ENCODE measurements around the gene SPATS2.
"Not testable (repeated sequence)": the region's sequence is repeated elsewhere in the genome, so short reads cannot be mapped to it uniquely, and the experiment has no call there.

Gene SPATS2

DNA sequence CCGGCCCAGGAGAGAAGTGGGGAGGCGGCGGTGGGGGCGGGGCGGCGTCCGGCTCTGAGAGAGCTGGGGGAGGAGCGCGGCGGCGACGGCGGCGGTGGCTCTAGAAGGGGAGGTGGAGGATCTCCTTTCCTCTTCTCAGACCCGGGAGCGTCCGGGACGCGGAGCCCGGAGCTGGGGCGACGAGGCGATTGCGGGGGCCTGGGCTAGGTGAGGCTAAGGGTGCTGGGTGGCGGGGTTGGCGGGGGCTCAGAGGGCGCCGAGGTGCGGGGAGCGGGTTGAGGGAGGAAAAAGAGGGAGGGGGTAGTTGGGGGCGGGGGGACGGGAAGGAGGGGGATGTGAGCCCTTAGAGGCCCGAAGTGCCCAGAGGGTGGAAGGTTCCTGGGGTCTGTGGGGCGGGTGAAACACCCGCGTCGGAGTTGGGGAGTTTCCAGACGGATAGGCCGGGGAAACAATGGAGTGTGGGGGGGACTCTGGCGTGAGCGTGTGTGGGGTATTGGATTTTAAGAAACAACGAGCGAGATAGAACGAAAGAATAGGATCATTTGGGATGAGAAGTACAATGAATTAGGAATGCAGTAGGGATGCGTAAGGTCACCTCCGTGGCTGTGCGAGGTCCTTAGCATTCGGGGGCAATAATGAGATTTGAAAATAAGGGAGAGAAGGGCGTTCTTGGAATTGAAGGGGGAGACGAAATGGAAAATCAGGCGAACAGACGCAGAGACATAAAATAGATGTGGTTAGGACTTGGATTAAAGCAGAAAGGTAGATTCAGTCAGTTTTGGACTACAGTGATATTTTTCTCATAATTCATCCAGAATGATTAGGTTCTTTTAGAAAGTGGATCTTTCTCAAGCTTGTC is at the start of gene SPATS2:
Gene SPATS2, plus strand, starts transcription at position 82 of the 859 bp plus-strand sequence. CDS start 93,551 bp downstream, outside the sequence.
- H3K4me3 ChIP-seq (ENCODE audit: low read depth, low read length), result peak within 1 kb of the TSS; percentile 84

DNA sequence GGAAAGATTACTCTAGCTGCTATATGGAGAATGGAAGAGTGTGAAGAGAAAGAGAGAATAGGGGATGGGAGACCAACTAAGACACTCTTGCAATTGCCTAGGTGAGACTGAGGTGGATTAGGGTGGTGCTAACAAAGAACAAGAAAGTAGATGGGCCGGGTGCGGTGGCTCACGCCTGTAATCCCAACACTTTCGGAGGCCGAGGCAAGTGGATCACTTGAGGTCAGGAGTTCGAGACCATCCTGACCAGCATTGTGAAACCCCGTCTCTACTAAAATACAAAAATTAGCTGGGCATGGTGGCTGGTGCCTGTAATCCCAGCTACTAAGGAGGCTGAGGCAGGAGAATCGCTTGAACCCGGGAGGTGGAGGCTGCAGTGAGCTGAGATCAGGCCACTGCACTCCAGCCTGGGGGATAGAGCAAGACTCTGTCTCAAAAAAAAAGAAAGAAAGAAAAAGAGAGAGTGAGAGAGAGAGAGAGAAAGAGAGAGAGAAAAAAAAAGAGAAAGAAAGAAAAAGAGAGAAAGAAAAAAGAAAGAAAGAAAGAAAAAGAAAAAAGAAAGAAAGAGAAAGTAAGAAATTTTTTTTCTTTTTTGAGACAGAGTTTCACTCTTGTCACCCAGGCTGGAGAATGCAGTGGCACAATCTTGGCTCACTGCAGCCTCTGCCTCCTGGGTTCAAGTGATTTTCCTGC is 46.7 kb upstream of the SPATS2 start:
- not testable (repeated sequence) for H3K4me3 ChIP-seq (ENCODE audit: low read depth, low read length)

DNA sequence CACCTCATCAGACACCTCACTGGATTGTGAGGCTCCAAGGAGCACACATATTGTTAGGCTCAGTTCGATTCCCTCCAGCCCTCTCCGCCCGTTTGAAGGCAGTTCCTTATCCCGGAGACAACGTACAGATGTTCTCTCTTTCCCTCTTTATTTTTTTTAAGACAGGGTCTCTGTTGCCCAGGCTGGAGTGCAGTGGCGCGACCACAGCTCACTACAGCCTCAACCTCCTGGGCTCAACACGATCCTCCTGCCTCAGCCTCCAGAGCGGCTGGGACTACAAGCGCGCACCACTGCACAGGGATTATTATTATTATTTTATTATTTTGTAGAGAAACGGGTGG is 44.9 kb upstream of the SPATS2 start:
- peak overlapping the region; percentile 52 for H3K4me3 ChIP-seq (ENCODE audit: low read depth, low read length)

DNA sequence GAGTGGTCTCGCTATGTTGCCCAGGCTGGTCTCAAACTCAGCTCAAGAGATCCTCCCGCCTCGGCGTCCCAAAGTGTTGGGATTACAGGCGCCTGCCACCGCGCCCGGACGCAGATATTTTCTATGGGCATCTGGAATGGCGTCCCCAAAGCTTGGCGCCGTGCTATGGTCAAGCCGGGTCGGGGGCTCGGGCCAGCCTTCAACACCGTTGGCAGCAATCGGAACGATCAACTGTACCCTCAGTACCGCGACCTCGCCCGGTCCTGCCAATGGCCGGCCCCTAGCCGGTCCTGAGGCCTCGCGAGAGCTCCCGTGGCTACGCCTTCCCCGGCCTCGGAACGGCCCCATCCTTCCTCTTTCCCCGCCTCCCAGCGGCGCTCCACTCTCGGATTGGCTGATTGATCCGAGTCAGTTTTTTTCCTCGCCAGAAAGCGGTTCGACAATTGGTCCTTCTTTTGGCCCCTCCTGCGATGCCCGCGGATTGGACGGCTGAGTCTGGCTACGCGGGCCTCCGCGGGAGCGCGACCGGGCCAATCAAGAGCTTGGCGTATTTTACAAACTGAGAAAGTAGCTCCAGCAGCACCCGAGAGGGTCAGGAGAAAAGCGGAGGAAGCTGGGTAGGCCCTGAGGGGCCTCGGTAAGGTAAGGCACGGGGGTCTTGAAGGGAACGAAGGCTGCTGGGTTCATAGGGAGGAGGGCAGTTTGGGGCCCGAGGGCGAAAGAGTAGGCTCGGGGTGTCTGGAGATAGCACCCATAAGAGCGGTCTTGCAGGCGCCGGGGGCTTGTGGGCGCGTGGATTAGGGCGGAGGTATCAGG is 44.3 kb upstream of the SPATS2 start, which contains the start of gene TROAP:
Gene TROAP, plus strand, starts transcription at position 548 of the 816 bp plus-strand sequence. CDS start 354 bp downstream, outside the sequence.
- peak within 1 kb of the TSS; percentile 97 for H3K4me3 ChIP-seq (ENCODE audit: low read depth, low read length)

DNA sequence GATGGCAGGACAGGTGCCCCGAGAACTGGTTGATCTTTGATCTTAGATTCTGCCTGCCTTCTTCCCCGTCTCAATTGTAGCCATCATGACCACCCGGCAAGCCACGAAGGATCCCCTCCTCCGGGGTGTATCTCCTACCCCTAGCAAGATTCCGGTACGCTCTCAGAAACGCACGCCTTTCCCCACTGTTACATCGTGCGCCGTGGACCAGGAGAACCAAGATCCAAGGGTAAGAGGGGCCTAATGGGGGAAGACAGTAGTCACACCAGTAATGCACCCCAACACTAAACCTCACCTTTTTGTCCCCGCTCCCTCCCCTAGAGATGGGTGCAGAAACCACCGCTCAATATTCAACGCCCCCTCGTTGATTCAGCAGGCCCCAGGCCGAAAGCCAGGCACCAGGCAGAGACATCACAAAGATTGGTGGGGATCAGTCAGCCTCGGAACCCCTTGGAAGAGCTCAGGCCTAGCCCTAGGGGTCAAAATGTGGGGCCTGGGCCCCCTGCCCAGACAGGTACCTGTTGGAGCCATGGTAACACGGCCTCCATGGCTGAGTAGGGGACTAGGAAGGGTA is 43.7 kb upstream of the SPATS2 start:
- H3K4me3 ChIP-seq (ENCODE audit: low read depth, low read length), result peak overlapping the region; percentile 97

DNA sequence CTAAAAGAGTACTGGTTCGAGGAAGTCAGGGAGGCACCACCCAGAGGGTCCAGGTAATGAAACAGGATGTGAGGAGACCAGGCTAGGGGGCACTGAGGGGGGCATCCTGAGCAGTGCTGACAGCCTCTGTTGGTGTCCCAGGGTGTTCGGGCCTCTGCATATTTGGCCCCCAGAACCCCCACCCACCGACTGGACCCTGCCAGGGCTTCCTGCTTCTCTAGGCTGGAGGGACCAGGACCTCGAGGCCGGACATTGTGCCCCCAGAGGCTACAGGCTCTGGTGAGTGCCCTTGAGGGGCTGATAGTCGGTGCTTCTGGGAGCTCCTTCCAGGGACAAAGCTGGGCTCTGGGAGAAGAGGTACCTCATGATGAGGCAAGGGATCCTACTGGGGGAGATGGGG is 41.7 kb upstream of the SPATS2 start:
- no peak overlapping the region for H3K4me3 ChIP-seq (ENCODE audit: low read depth, low read length)

DNA sequence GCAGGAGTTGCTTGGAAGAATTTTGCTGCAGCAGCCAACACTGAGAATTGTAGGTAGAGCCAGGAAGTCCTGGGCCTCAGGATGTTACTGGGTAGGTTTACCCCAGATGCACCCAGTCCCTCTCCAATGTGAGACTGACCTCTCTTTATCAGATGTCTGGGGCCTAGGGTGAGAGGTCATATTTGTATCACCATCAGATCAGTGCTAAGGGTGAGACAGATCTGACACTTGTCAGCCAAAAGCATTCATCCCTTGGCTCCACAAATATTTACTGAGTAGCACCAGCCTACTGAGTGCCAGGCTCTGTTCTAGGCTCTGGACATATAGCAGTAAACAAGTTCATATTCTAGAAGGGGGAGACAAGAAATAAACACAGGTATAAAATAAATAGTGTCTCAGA is 39.9 kb upstream of the SPATS2 start:
- no peak overlapping the region for H3K4me3 ChIP-seq (ENCODE audit: low read depth, low read length)

DNA sequence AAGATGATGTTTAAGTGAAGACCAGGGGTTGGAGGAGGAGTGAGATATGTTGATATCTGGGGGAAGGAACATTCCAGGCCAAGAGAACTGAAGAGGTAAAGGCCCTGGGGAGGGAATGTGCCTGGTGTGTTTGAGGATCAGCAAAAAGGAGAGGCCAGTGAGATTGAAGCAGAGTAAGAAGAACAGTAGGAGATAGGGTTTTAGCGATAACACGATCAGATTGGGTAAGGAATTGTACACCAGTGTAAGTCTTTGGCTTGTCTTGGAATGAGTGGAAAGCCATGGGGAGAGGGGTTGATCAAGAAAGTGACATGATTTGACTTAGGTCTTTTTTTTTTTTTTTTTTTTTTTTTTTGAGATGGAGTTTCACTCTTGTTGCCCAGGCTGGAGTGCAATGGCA is 39.4 kb upstream of the SPATS2 start:
- H3K4me3 ChIP-seq (ENCODE audit: low read depth, low read length), result no peak overlapping the region

DNA sequence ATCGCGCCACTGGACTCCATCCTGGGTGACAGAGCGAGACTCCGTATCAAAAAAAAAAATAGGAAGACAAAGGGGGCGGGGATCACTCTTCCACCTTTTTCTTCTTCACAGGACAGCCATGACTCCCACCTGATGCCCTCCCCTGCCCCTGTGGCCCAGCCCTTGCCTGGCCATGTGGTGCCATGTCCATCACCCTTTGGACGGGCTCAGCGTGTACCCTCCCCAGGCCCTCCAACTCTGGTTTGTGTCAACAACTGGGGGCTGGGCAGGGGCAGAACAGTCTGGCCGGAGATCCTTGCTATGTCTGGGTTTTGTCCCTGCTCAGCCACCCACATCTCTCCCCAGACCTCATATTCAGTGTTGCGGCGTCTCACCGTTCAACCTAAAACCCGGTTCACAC is 38.4 kb upstream of the SPATS2 start:
- no peak overlapping the region for H3K4me3 ChIP-seq (ENCODE audit: low read depth, low read length)

DNA sequence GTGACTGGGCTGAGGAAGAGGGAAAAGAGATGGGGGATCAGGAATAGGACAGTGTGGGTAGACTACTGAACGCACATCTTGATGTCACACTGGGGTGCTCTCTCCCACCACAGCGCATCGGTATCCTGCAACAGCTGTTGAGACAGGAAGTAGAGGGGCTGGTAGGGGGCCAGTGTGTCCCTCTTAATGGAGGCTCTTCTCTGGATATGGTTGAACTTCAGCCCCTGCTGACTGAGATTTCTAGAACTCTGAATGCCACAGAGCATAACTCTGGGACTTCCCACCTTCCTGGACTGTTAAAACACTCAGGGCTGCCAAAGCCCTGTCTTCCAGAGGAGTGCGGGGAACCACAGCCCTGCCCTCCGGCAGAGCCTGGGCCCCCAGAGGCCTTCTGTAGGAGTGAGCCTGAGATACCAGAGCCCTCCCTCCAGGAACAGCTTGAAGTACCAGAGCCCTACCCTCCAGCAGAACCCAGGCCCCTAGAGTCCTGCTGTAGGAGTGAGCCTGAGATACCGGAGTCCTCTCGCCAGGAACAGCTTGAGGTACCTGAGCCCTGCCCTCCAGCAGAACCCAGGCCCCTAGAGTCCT is 37.1 kb upstream of the SPATS2 start:
- no peak overlapping the region for H3K4me3 ChIP-seq (ENCODE audit: low read depth, low read length)

DNA sequence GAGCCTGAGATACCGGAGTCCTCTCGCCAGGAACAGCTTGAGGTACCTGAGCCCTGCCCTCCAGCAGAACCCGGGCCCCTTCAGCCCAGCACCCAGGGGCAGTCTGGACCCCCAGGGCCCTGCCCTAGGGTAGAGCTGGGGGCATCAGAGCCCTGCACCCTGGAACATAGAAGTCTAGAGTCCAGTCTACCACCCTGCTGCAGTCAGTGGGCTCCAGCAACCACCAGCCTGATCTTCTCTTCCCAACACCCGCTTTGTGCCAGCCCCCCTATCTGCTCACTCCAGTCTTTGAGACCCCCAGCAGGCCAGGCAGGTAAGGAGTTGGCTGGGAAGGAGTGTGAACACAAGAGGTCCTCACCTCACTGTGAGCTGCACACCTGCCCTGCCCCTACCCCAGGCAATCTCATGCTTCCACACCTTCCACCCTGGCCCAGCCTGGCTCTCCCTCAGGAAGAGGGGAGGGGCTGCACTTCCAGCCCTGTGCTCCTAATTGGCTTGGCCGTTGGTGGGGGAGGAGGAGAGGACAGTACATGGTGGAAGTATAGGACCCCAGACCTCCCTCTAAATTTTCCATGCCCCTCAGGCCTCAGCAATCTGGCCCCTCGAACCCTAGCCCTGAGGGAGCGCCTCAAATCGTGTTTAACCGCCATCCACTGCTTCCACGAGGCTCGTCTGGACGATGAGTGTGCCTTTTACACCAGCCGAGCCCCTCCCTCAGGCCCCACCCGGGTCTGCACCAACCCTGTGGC is 36.5 kb upstream of the SPATS2 start:
- no peak overlapping the region for H3K4me3 ChIP-seq (ENCODE audit: low read depth, low read length)

DNA sequence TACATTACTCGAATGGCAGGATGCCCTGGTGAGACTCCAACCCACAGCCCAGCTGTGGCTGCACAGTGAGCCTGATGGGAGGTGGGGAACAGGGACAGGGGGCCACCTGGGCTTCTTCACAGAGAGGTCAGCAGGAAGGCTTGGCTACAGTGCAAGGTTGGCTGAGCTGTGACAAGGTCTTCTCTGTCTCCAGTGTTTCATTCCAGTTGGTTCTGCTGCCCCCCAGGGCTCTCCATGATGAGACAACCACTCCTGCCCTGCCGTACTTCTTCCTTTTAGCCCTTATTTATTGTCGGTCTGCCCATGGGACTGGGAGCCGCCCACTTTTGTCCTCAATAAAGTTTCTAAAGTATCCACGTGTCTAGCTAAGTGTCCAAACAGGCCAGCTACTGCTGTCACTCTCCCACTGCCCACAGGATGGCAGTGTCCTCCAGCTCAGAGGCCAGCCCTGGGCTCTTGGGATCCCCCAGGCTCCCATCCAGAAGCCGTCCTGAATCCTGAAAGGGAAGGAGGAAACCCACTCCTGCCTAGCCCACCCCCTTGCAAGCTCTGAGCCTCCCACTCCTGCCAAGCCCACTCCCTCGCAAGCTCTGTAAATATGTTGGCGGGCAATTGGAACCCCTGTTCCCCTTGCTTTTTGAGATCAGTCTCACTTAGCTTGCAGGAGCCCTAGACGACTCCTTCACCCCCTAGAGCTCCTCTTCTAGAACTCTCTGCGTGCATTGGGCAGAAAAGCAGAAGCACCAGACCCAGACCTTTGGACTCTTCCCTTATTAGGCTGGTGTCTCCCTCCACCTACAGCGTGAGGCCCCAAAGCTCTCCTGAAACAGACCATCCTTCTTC is 35.7 kb upstream of the SPATS2 start:
- no peak overlapping the region for H3K4me3 ChIP-seq (ENCODE audit: low read depth, low read length)

DNA sequence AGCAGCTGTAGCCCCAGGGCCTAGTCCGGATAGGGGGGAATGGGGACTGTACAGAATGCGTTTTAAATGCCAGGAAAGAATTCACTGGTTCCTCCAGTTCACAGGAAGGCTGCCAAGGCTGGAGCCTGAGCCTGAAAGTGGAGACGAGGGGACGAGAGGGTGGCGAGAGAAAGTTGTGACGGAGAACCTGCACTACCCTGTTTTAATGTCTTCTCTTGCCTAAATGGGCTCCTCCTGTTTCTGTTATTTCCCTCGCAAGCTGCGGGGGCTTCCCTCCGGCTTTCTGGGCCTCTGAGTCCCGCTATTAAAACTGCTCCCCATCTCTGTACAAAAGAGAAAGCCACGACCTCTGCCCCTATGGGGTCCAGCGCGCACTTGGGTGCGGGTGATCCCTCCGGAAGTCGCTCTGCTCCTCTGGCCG is 34.8 kb upstream of the SPATS2 start:
- no peak overlapping the region for H3K4me3 ChIP-seq (ENCODE audit: low read depth, low read length)

DNA sequence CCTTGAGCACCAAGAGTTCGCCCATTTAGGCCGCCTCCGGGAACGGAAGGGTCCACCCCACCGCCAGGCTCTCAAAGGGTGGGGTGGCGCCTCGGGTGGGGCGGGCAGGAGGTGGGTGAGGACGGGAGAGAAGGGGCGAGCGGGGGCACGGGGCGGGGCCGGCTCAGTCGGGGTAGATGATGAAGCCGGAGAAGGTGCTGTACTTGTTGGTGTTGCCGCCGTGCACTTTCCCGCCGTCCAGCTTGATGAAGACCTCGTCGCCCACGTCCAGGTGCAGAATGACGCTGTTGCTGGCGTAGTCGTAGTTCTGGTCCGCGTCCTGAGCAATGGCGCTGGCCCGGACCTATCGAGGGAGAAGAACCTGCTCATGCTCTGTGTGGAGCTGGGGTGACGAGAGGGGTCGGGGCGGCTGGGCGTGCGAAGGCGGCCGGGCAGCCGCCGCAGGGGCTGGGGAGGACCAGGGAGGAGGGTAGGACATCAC is 34.3 kb upstream of the SPATS2 start:
- H3K4me3 ChIP-seq (ENCODE audit: low read depth, low read length), result peak overlapping the region; percentile 24

DNA sequence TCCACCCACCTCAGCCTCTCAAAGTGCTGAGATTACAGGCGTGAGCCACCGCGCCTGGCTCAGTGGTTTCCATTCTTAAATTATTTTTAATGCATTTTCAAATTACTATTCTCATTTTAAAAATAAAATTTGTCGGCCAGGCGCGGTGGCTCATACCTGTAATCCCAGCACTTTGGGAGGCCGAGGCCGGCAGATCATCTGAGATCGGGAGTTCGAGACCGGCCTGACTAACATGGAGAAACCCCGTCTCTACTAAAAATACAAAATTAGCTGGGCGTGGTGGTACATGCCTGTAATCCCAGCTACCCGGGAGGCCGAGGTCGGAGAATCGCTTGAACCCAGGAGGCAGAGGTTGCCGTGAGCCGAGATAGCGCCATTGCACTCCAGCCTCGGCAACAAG is 33.5 kb upstream of the SPATS2 start:
- H3K4me3 ChIP-seq (ENCODE audit: low read depth, low read length), result not testable (repeated sequence)

DNA sequence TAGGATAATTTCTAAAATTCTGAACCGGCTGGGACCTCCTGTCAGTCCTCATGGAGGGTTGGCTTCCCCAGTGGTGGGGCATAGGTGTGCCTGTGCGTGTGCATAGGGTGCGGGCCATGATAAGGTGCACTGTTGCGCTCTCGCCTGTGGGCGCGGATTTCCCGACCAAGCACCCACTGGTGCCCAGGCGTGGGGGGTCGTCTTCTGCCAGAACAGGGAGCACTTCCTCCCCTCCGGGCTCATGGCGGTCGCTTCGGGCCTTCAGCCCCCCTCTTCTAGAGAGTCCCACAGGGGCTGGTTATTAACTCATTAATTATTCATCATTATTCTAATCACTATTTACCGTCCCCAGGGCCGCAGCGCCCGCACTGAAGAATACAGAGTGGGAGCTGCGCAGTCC is 33.0 kb upstream of the SPATS2 start:
- H3K4me3 ChIP-seq (ENCODE audit: low read depth, low read length), result no peak overlapping the region

DNA sequence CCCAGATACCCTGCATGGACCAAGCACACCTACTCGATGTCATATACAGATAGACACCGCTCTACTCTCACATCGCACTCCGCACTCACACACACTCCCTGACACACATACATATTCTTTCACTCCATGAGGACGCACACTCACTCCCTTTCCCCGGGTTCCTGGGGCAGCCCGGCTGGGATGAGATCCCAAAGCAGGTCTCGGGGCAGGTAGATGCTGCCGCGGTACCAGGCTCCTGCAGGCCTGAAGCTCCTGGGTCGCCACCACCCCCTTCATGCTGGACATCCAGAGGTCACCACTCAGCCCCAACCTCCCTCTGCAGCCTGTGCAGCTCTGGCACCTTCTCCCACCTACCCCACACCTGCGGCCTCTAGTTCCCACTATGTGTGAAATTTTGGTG is 32.6 kb upstream of the SPATS2 start:
- H3K4me3 ChIP-seq (ENCODE audit: low read depth, low read length), result no peak overlapping the region

DNA sequence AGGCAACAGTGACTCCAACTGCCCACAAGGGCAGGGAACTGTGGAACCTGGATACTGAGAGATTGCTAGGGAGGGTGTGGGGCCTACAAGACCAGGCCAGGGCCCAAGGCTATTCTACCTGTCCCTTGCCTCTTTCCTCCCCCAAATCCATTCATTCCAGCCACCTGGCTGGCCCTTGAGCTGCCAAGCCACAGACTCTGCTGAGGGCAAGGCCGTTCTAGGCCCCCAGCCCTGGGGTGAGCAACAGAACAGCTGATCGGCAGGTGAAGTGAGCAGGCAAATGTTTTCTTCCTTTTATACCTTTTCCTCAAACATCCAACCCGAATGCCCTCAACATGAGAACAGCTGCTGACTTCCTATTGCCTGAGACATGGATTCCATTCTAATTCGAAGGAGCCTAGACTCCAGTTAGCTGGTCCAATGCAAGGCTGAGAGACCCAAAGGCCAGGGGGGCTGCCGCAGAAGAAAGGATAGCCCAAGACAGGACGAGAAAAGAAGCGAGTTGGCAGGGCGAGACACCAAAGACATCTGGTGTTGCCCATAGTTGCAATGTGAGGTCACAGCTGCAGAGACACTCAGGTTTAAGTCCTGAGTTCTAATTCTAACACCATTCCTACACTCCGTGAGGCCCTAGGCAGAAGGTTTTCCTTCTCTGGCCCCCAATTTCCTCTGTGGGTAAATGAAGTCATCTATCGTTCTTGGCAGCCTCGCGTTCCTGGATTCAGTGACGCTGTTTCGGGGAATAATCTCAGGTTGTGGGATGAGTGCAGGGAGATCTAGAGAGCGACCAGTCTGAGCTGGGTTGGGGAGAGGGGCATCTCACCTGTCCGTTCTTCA is 31.9 kb upstream of the SPATS2 start:
- H3K4me3 ChIP-seq (ENCODE audit: low read depth, low read length), result no peak overlapping the region
